IPS-18c (cell line): ENCODE results near the gene NUDT3.
"Not testable (repeated sequence)": the region's sequence is repeated elsewhere in the genome, so short reads cannot be mapped to it uniquely, and the experiment has no call there.

Source experiments
- H3K4me3 ChIP-seq: 2 replicates; pipeline ENCODE4 v1.7.0; 2013; ENCODE audit warnings: low read depth, mild to moderate bottlenecking, low read length, moderate library complexity; ENCODE audit not compliant: insufficient read depth
- H3K9me3 ChIP-seq: one replicate; pipeline ENCODE4 v1.6.1; 2013; ENCODE audit warnings: mild to moderate bottlenecking, low read length, moderate library complexity; ENCODE audit not compliant: control insufficient read depth, insufficient read depth

NUDT3 gene

DNA sequence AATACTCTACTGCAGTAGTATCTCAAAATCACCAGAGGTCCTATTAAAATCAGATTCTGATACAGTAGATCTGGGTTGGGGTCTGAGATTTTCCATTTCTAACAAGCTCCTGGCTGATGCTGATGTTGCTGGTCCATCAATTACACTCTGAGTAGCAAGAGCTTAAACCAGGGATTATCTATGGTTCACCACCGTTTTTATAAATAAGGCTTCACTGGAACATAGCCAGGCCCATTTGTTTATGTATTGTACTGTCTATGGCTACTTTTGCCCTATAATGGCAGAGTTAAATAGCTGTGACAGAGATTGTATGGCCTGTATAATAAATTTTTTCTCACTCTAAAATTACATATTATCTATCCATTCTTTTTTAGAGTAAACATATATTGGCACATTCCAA, 53.0 kb downstream of the NUDT3 start:
- Histone ChIP-seq H3K9me3 (no peaks in the 10 kb centered on the region), H3K4me3 (no peak overlapping the region)

DNA sequence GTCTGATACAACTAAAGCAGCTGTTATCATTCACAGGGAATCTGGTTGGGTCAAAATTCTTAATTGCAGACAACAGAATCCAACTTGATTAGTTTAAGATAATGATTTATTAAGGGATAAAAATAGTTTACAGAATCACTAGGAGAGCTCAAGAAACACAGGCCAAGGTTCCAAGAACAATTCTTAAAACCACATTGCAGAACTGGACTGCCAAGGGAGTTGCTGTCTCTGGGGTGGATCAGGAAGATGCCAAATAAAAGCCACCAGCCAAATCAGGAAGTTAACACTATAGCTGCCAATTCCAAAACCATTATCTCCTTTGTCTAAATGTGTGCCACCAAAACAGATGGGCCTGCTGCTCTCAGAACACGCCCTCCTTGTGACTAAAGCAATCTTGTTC, 53.7 kb downstream of the NUDT3 start:
- no peak overlapping the region for H3K4me3 ChIP-seq
- H3K9me3 ChIP-seq = no peaks in the 10 kb centered on the region

DNA sequence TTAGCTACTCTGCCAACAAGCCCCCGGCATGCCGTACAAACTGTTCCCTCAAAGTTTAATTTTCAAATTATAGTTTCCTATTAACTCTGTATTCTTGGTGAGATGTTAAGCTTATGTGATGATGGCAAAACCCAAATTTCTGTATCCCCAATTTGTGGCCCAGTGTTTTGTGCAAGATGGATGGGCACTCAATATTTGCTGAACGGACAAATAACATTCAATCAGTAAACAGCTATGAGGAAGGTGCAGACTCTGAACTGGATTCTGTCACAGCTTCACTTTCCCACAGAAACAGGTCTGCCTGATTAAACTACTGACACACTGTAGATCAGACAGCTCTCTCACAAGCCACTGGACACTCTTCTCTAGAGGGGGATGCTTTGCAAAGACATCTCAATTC, 54.1 kb downstream of the NUDT3 start:
- no peaks in the 10 kb centered on the region for H3K9me3 ChIP-seq
- no peak overlapping the region for H3K4me3 ChIP-seq

DNA sequence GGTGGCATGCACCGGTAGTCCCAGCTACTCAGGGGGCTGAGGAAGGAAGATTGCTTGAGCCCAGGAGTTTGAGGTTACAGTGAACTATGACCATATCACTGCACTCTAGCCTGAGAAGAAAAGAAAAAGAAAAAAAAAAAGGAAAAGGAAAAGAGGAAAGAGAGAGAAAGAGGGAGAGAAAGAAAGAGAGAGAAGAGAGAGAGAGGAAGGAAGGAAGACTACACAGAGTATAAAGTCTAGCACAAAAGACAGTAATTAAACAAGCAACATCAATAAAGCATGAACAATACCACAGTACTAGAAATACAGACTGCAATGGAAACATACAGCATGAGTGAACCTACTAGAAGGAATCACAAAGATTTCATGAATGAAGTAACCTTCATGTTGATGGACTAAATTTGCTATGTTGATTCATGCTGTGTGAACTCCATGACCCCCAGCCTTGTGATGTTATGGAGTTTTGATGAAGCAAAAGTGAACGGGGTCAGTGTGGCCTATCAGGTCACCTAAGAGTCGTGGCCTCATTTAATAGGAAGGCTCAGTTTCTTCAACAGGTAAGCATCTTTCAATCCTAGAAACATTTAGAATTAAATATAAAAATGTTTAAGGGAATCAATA, 57.6 kb downstream of the NUDT3 start:
- Histone ChIP-seq H3K4me3 (no peak overlapping the region), H3K9me3 (no peaks in the 10 kb centered on the region)

DNA sequence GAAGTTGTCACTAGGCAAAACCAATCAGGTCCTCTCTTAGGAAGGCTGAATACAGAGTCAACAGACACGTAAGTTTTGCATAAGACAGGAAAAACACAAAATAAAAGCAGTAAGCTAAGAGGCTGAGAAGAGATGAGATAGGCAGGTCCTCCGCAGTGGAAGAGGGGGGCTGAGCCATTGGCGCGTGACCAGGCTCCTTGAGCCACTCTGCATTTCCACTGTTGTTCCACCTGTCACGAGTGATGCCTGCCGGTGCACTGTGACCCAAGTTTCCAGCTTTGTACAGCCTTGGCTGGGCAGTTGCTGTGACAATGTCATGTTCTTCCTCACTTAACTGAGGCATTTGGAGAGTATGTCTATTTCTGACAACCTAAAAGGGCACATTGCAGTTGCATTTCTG, 58.6 kb downstream of the NUDT3 start:
- no peak overlapping the region for H3K4me3 ChIP-seq
- H3K9me3 ChIP-seq = no peaks in the 10 kb centered on the region

DNA sequence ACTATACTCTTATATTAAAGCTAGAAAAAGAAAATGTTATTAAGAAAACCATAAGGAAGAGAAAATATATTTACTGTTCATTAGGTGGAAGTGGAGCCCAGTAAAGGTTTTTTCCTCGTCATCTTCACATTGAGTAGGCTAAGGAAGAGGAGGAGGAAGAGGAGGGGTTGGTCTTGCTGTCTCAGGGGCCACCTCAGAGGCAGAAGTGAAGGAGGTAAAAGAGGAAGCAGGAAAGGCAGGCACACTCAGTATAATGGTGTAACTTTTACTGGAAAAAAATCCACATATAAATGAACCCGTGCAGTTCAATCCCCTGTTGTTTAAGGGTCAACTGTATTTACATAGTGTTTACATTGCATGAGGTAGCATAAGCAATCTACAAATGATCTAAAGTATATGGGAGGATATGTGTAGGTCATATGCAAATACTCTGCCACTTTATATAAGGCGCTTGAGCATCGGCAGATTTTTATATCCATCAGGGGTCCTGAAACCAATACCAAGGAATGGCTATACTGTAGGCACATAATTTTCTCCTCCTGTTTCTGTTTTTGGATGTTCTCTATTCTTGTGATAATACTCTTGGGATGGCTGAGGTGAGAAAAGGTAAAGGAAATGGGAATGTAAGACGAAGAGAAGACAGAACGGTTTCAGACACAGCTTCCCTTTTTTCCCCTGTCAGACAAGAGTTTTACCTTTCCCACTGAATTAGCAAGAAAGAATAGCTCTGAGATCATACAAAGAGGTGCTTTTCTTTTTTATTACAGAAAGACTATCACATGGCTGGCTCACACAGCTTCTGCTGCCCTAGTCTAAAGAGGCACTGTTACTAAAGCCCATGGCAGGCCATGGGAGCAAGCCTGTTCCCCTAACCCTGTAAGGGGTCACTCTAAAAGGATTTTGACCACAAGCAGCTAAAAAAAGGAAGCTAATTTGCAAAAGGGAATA, 59.9 kb downstream of the NUDT3 start:
- no peak overlapping the region for H3K4me3 ChIP-seq

DNA sequence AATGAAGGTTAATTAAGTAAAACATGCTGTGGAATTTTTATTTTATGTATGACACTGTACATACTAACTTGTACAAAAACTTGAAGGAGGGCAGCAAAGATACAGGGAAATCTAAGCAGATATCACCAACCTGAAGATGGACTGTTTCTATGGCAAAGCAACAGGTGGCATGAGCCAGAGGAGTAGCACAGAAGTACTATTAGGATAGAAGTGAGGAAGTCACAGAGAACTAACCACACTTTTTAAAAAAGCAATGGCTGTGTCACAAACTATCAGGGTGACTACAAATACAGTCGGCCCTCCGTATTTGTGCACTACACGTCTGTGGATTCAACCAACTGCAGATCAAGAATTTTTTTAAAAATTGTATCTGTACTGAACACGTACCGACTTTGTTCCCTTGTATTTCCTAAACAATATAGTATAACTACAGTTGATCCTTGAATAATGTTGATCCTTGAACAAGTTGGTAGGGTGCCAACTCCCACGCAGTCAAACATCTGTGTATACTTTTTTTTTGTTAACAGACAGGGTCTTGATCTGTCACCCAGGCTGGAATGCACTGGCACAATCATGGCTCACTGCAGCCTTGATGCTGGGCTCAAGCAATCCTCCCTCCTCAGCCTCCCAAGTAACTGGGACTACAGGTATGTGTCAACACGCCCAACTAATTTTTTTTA, 61.0 kb downstream of the NUDT3 start:
- Histone ChIP-seq H3K9me3 (no peaks in the 10 kb centered on the region), H3K4me3 (no peak overlapping the region)

More for the DNA sequence above, 59.9 kb downstream of the NUDT3 start:
- H3K9me3 ChIP-seq = no peaks in the 10 kb centered on the region

DNA sequence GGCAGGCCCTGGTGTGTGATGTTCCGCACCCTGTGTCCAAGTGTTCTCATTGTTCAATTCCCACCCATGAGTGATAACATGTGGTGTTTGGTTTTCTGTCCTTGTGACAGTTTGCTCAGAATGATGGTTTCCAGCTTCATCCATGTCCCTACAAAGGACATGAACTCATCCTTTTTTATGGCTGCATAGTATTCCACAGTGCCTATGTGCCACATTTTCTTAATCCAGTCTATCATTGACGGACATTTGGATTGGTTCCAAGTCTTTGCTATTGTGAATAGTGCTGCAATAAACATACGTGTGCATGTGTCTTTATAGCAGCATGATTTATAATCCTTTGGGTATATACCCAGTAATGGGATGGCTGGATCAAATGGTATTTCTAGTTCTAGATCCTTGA, 62.7 kb downstream of the NUDT3 start:
- not testable (repeated sequence) for H3K4me3 ChIP-seq, H3K9me3 ChIP-seq

DNA sequence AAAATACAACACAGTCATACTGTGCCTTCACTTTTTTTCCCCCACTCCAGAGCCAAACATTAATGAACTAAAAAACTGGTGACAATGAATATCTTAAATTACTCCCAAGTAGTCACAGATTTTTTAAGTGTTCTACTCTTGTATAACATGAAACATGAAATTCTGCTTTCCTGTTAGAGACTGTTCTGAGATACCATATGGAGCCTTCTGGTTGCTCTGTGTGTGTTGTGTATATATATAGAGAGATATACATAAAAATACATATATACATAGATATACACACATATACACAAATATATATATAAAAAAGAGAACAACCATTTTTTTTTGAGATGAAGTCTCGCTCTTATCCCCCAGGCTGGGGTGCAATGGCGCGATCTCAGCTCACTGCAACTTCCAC, 63.5 kb downstream of the NUDT3 start:
- Histone ChIP-seq H3K9me3 (no peaks in the 10 kb centered on the region), H3K4me3 (no peak overlapping the region)

DNA sequence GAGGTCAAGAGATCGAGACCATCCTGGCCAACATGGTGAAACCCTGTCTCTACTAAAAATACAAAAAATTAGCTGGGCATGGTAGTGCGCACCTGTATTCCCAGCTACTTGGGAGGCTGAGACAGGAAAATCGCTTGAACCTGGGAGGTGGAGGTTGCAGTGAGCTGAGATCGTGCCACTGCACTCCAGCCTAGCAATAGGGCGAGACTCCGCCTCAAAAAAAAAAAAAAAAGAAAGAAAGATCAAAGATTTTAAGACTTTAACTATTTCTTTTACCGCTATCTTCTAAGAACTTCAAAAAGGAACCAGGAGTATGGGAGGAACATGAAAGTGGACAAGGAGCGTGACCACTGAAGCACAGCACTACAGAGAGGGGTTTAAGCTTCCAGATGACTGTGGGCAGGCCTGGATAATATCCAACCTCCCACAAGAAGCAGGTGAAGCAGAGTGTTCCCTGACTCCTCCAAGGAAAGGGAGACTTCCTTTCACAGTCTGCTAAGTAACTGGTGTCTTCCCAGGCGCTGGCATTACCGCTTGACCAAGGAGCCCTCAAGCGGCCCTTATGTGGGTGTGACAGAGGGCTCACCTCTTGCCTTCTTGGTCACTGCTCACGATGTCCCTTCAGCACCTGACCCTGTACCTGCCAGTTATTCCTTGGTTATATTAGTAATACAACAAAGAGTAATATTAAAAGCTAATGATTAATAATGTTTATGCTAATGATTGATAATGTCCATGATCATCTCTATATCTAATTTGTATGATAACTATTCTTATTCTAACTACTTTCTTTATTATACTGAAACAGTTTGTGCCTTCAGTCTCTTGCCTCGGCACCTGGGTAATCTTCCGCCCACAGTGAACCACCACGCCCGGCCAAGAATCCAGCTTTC, 64.9 kb downstream of the NUDT3 start:
- H3K4me3 ChIP-seq, H3K9me3 ChIP-seq: not testable (repeated sequence)

DNA sequence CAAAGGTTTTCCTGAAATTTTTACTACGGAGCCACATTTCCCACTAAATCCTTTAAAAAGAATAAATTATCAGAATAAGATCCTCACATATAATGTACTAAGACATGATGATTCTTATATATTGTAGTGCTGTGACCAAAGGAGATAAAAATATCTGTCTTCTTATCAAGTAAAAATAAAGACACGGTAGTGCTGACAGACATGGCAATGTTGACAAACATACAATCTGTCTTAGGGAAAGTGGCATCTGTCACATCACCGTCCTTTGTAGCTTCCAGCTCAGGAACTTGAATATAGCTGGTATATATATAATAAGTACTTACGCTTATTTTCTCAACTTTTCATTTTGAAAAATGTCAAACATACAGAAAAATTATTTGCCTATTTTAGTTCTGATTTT, 66.8 kb downstream of the NUDT3 start:
- H3K9me3 ChIP-seq = no peaks in the 10 kb centered on the region
- H3K4me3 ChIP-seq = no peak overlapping the region

DNA sequence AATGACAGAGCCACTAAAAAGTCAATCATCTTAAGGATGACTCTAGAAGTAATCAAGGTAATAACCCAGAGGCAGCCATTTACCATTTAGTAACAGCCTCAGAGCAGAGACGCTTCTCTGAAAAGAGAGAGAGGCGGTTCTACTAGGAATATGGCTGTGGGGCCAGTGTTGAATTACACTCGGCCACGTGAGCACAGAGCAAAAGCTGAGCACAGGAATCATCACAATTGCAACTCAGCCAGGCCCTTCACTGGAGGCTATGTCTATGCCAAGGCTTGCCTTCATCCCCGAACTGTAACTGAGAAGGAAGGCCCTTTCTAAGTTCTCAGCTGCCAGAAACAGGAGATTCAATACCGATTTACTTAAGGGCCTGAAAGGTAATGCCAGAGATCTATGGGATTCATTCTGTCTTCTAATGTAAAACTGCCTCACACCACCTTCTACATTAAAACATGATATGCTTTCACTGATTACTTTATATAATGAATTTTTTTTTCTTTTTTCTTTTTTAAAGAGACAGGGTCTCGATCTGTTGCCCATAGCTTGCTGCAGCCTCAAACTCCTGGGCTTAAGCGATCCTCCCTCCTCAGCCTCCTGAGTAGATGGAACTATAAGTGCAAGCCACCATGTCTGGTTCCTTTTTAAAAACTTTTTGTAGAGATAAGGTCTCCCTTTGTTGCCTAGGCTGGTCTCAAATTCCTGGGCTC, 67.6 kb downstream of the NUDT3 start:
- Histone ChIP-seq H3K9me3 (no peaks in the 10 kb centered on the region), H3K4me3 (no peak overlapping the region)

DNA sequence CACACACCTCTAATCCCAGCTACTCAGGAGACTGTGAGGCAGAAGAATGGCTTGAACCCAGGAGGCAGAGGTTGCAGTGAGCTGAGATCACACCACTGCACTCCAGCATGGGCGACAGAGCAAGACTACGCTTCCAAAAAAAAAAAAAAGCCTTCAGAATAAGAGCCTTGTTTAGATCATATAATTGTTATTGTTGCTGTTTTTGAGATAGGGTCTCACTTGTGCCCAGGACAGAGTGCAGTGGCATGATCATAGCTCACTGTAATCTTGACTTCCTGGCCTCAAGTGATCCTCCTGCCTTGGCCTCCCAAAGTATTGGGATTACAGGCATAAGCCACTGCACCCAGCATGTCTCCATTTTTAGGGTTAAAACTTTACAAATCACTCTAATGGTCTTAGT, 68.2 kb downstream of the NUDT3 start:
- not testable (repeated sequence) for H3K4me3 ChIP-seq, H3K9me3 ChIP-seq

DNA sequence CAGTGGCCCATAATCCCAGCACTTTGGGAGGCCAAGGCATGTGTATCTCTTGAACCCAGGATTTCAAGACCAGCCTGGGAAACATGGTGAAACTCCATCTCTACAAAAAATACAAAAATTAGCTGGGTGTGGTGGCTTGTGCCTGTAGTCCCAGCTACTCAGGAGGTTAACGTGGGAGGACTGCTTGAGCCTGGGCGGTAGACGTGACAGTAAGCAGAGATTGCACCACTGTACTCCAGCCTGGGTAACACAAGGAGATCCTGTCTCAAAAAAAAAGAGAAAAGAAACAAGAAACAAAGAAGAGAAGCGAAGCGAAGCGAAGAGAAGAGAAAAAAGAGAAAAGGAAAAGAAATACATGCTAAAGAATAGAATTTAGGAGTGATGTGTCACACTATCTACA, 69.2 kb downstream of the NUDT3 start:
- H3K9me3 ChIP-seq = no peaks in the 10 kb centered on the region
- H3K4me3 ChIP-seq = no peak overlapping the region

DNA sequence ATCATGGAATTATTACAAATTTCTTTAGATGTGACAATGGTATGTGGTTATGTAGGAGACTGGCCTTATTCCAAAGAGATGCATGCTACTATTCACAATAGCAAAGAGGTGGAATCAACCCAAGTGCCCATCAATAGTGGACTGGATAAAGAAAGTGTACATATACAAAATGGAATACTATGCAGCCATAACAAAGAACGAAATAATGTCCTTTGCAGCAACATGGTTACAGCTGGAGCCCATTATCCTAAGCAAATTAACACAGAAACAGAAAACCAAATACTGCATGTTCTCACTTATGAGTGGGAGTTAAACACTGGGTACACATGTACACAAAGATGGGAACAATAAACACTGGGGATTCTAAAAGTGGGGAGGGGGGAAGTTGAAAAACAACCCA, 69.7 kb downstream of the NUDT3 start:
- H3K4me3 ChIP-seq = no peak overlapping the region
- no peaks in the 10 kb centered on the region for H3K9me3 ChIP-seq

DNA sequence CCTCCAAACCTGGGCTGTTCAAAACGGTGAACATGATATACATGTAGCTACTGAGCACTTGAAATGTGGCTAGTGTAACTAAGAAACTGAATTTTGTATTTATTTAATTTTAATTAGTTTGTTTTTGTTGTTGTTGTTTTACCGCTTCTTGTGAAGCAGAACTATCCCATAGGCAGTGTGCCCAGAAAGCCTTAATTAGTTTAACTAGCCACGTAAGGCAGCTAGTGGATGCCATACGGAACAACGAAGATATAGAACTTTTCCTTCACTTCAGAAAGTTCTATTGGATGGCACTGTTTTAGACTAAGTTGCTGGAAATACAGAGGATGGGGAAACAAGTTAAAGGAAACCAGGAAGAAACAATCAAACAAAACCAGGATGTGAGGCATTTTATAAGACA, 70.6 kb downstream of the NUDT3 start:
- H3K4me3 ChIP-seq = no peak overlapping the region

DNA sequence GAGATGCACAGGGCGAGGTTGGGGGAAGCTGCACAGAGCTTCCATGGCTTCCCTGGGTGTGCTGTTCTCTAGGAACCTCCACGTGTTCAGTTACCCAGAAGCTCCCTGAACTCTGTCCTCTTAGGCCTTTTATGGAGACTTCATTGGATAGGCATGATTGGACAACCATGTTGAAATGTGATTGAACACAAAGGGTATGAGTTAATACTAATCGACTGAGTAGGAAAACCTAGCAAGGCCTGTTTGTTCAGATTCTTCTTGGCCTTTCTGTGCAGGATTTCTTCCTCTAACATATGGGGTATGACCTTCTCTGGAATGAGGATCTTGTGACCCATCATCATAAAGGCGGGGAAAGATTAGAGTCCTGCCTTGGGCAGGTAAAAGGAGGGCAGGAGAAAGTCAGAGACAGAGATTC, 73.0 kb downstream of the NUDT3 start:
- no peak overlapping the region for H3K4me3 ChIP-seq
- H3K9me3 ChIP-seq = no peaks in the 10 kb centered on the region

More for the DNA sequence above, 70.6 kb downstream of the NUDT3 start:
- no peaks in the 10 kb centered on the region for H3K9me3 ChIP-seq
